NCI-H2081 treated with DMSO at 0.1 percent for 48 hours (cell line): ENCODE results near the gene TSPAN12.

ENCODE experiments used
- DNase-seq: peaks from one replicate; lab custom pipeline; 2025; lab: John Stamatoyannopoulos, UW

The TSPAN12 gene

GRCh38 chr7:120742372-120742771 is 115.6 kb downstream of the TSPAN12 start:
- peak; percentile 38 for DNase-seq

- peak; percentile 61 for DNase-seq
Observed at GRCh38 chr7:120741371-120742042, 116.4 kb downstream of the TSPAN12 start.

- DNase-seq: no peak
Observed at GRCh38 chr7:120740348-120740747, 117.6 kb downstream of the TSPAN12 start.

GRCh38 chr7:120738816-120739215 is 119.1 kb downstream of the TSPAN12 start:
- DNase-seq: no peak
